Measurements from ENCODE around the gene DENND2A. TPM values are rescaled to one million over a fixed set of nuclear protein-coding genes. Genes with fewer than 3 reads are reported as not detected.

The DENND2A gene
- total RNA-seq, 6 experiments from 2014 or later = 0.50 to 0.99 (median 0.58) TPM

- peak within 1 kb of the TSS; percentile 97 for H3K4me3 Mint-ChIP-seq
These were observed 161.4 kb downstream of the DENND2A start, which contains the start of gene MKRN1 for GRCh38 chr7:140479062-140479738. MKRN1 (minus strand) TSS chr7:140479505; CDS start chr7:140479344, 161 bp downstream.

GRCh38 chr7:140478246-140479061 is 162.2 kb downstream of the DENND2A start:
- peak overlapping the region; percentile 97 for H3K4me3 Mint-ChIP-seq
- no peaks in the 10 kb centered on the region for H3K9me3 Mint-ChIP-seq
- H3K36me3 Mint-ChIP-seq (ENCODE audit: low read depth) = no peaks in the 10 kb centered on the region; the same call in 1 of the 2 replicates
- H3K27me3 Mint-ChIP-seq (ENCODE audit: insufficient read depth) = no peaks in the 10 kb centered on the region; the same call in 1 of the 2 replicates
- DNase-seq = peak; percentile 20
- no peak for TF ChIP-seq CTCF (IDR thresholded peaks at IDR 0.05)
- peak overlapping the region; percentile 84 for H3K27ac Mint-ChIP-seq
- peaks cover 22% of the 10 kb centered on the region for H3K4me1 Mint-ChIP-seq (ENCODE audit: low read depth)

More at GRCh38 chr7:140479062-140479738, 161.4 kb downstream of the DENND2A start, which contains the start of gene MKRN1:
- DNase-seq = peak; percentile 89
- H3K36me3 Mint-ChIP-seq (ENCODE audit: low read depth) = no peaks in the 10 kb centered on the region; the same call in 1 of the 2 replicates
- H3K4me1 Mint-ChIP-seq (ENCODE audit: low read depth) = peaks cover 22% of the 10 kb centered on the region
- no peaks in the 10 kb centered on the region for H3K9me3 Mint-ChIP-seq
- H3K27me3 Mint-ChIP-seq (ENCODE audit: insufficient read depth) = no peaks in the 10 kb centered on the region; the same call in none of the 2 replicates
- no peak for TF ChIP-seq CTCF (IDR thresholded peaks at IDR 0.05)
- H3K27ac Mint-ChIP-seq = peak within 1 kb of the TSS; percentile 90

- Mint-ChIP-seq H3K36me3 (ENCODE audit: low read depth) (no peaks in the 10 kb centered on the region; the same call in 1 of the 2 replicates), H3K27ac (peak overlapping the region; percentile 48; the same call in 1 of the 2 replicates), H3K4me1 (ENCODE audit: low read depth) (peaks cover 26% of the 10 kb centered on the region), H3K27me3 (ENCODE audit: insufficient read depth) (no peaks in the 10 kb centered on the region), H3K9me3 (no peaks in the 10 kb centered on the region), H3K4me3 (peak overlapping the region; percentile 97)
- no peak for DNase-seq
- TF ChIP-seq CTCF (IDR thresholded peaks at IDR 0.05) = no peak
These were observed 163.8 kb downstream of the DENND2A start for GRCh38 chr7:140476698-140477261.

DNA sequence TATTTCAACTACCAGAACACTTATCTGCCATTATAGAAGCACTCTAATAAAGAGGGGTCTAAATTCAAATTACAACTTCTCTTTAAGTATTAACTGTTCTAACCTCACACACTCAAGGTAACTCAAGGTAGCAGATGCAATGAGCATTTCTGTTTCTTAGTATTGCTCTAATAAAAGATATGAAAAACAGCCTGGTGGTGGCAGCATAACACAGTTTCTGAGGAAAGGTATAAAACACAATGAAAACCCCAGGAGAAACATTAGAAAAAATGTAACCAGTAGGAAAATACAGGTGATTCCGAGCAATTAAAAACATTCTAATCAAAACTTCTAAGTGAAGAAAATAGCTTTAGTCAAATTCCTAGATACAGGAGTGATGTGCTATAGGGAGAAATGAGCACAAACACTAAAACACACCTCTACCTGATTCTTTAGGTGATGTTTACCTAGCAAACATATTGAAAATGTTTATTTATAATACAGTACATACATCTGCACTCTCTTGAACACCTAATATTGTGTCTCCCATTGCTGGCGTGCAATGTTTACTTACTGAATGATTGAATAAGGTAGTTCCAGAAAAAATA is 164.8 kb downstream of the DENND2A start:
- Mint-ChIP-seq H3K9me3 (no peaks in the 10 kb centered on the region), H3K27me3 (ENCODE audit: insufficient read depth) (no peaks in the 10 kb centered on the region), H3K4me3 (no peak overlapping the region), H3K4me1 (ENCODE audit: low read depth) (peaks cover 26% of the 10 kb centered on the region), H3K27ac (no peak overlapping the region), H3K36me3 (ENCODE audit: low read depth) (no peaks in the 10 kb centered on the region; the same call in 1 of the 2 replicates)
- peak; percentile 43 for DNase-seq
- peak; percentile 81 for TF ChIP-seq CTCF (IDR thresholded peaks at IDR 0.05)

Other genes with a start within 250 kb of the DENND2A start
- gene SLC37A3, start 242.3 kb downstream of the DENND2A start, total RNA-seq (2021; fragmentation: NEBNext Ultra II Directional; extraction: Animal tissue kit (Norgen Biotek cat#: 25700)) = 10 to 100 TPM; 26.3 to 32.8 (median 27.1) TPM
- not detected for gene RAB19, start 236.8 kb downstream of the DENND2A start, total RNA-seq (2021; fragmentation: NEBNext Ultra II Directional; extraction: Animal tissue kit (Norgen Biotek cat#: 25700))
- gene MKRN1, start 161.3 kb downstream of the DENND2A start, total RNA-seq (2021; fragmentation: NEBNext Ultra II Directional; extraction: Animal tissue kit (Norgen Biotek cat#: 25700)) = 10 to 100 TPM; 62.8 to 67.5 (median 64.3) TPM
- 10 to 100 TPM in 3 of 6 experiments, 1 to 10 TPM in 3; 9.2 to 13.6 (median 10.0) TPM for gene ADCK2, start 32.1 kb upstream of the DENND2A start, total RNA-seq (2021; fragmentation: NEBNext Ultra II Directional; extraction: Animal tissue kit (Norgen Biotek cat#: 25700))
- 100 to 1,000 TPM; 176 to 254 (median 205) TPM for gene NDUFB2, start 55.9 kb upstream of the DENND2A start, total RNA-seq (2021; fragmentation: NEBNext Ultra II Directional; extraction: Animal tissue kit (Norgen Biotek cat#: 25700))

Measured in HFFc6 (cell line).